Mesendoderm (in vitro differentiated cells): ENCODE results near the gene MITF.

Experiments used
- DNase-seq: peaks from one replicate; pipeline ENCODE4 v3.0.0; 2013
- H2AK5ac ChIP-seq: 2 replicates; pipeline ENCODE4 v1.6.1; 2013; ENCODE audit warnings: low read length, inconsistent platforms
- H2BK120ac ChIP-seq: 2 replicates; pipeline ENCODE4 v1.6.1; 2013; ENCODE audit warnings: low read depth, mild to moderate bottlenecking, low read length, moderate library complexity, mixed read lengths
- H2BK15ac ChIP-seq: replicated peaks from 2 replicates; pipeline ENCODE4 v1.6.1; 2013; ENCODE audit warnings: low read depth, mild to moderate bottlenecking, moderate library complexity
- H2BK5ac ChIP-seq: 2 replicates; pipeline ENCODE4 v1.6.1; 2013; ENCODE audit warnings: low read length, inconsistent platforms
- H3K18ac ChIP-seq: 2 replicates; pipeline ENCODE4 v1.6.1; 2013; ENCODE audit warnings: mild to moderate bottlenecking, low read length, mixed read lengths
- H3K23ac ChIP-seq: one replicate; pipeline ENCODE4 v1.6.1; 2013; ENCODE audit warnings: low read length
- H3K27ac ChIP-seq: 2 replicates; pipeline ENCODE4 v1.5.1; 2013; ENCODE audit warnings: low read depth, mild to moderate bottlenecking, inconsistent platforms, low read length, moderate library complexity
- H3K27me3 ChIP-seq: 2 replicates; pipeline ENCODE4 v1.6.1; 2013; ENCODE audit warnings: low read length, control low read depth, mild to moderate bottlenecking, inconsistent platforms; ENCODE audit not compliant: insufficient read depth, poor library complexity
- H3K36me3 ChIP-seq: 2 replicates; pipeline ENCODE4 v1.6.1; 2013; ENCODE audit warnings: low read length, inconsistent platforms; ENCODE audit not compliant: control insufficient read depth, insufficient read depth
- H3K4ac ChIP-seq: one replicate; pipeline ENCODE4 v1.6.1; 2013; ENCODE audit warnings: low read depth, mild to moderate bottlenecking, low read length, moderate library complexity
- H3K4me1 ChIP-seq: 2 replicates; pipeline ENCODE4 v1.6.1; 2013; ENCODE audit warnings: low read depth, low read length, inconsistent platforms; ENCODE audit not compliant: control insufficient read depth
- H3K4me2 ChIP-seq: 2 replicates; pipeline ENCODE4 v1.6.1; 2013; ENCODE audit warnings: low read length
- H3K4me3 ChIP-seq: 2 replicates; pipeline ENCODE4 v1.5.1; 2013; ENCODE audit warnings: mild to moderate bottlenecking, low read length
- H3K56ac ChIP-seq: one replicate; pipeline ENCODE4 v1.6.1; 2013; ENCODE audit warnings: low read length
- H3K79me1 ChIP-seq: 2 replicates; pipeline ENCODE4 v1.6.1; 2013; ENCODE audit warnings: low read length, inconsistent platforms
- H3K79me2 ChIP-seq: 2 replicates; pipeline ENCODE4 v1.6.1; 2013; ENCODE audit warnings: mild to moderate bottlenecking, low read length; ENCODE audit not compliant: control insufficient read depth, insufficient read depth
- H3K9ac ChIP-seq: 2 replicates; pipeline ENCODE4 v1.6.1; 2013; ENCODE audit warnings: low read length, inconsistent platforms
- H4K5ac ChIP-seq: one replicate; pipeline ENCODE4 v1.6.1; 2013; ENCODE audit warnings: low read length
- H4K8ac ChIP-seq: one replicate; pipeline ENCODE4 v1.6.1; 2013; ENCODE audit warnings: low read depth, mild to moderate bottlenecking, control low read depth, low read length, moderate library complexity
- WGBS: extraction: QIAGEN DNeasy Blood & Tissue Kit; methylation state at CpG from one replicate; pipeline ENCODE4 v1.1.7; 2013; ENCODE audit warnings: low lambda C conversion rate, missing lambda C conversion rate; ENCODE audit not compliant: insufficient coverage; ENCODE audit errors: extremely low coverage; 5-methylcytosine and 5-hydroxymethylcytosine counted together

MITF gene

DNA sequence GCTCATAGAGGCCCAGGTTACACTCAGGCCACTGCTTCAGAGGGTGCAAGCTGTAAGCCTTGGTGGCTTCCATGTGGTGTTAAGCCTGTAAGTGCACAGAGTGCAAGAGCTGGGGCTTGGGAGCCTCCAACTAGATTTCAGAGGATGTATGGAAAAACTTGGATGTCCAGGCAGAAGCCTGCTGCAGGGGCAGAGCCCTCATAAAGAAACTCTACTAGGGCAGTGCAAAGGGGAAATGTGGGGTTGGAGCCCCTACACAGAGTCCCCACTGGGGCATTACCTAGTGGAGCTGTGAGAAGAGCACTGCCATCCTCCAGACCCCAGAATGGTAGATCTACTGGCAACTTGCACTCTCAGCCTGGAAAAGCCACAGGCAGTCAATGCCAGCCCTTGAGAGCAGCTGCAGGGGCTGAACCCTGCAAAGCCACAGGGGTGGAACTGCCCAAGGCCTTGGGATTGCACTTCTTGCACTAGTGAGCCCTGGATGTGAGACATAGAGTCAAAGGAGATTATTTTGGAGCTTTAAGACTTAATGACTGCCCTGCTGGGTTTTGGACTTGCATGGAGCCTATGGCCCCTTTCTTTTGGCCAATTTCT is 14.0 kb downstream of the MITF start:
- Histone ChIP-seq H3K27me3 (no peaks in the 10 kb centered on the region), H3K9ac (no peak overlapping the region), H2AK5ac (no peak overlapping the region), H3K79me2 (no peaks in the 10 kb centered on the region), H4K5ac (no peak overlapping the region), H2BK120ac (no peak overlapping the region), H3K56ac (no peak overlapping the region), H3K4ac (no peak overlapping the region), H3K27ac (no peak overlapping the region), H2BK15ac (no peak overlapping the region), H3K36me3 (no peaks in the 10 kb centered on the region), H3K79me1 (no peaks in the 10 kb centered on the region), H2BK5ac (no peak overlapping the region), H3K18ac (no peak overlapping the region), H3K4me1 (no peaks in the 10 kb centered on the region), H3K4me2 (no peak overlapping the region), H3K4me3 (no peak overlapping the region), H3K23ac (no peak overlapping the region), H4K8ac (no peak overlapping the region)
- DNase-seq: no peak

DNA sequence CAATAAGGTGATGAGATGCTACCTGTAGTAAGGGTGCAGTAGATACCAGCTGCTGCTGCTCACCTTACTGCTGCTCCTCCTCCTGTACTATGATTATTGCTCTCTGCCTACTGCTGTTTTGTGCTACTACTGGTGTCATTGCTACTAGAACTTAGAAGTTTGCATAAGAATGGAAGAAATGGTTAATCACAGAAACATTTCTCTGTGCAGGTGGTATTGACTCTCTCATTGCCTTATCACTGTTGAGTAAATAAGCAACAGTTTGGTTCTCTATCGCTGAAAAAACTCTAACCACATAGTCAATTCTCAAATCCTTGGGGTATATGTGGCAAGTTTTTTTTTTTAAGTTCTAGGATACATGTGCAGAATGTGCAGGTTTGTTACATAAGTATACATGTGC is 16.5 kb downstream of the MITF start:
- Histone ChIP-seq H3K4me1 (no peaks in the 10 kb centered on the region), H3K56ac (no peak overlapping the region), H3K27ac (no peak overlapping the region), H4K8ac (no peak overlapping the region), H3K36me3 (no peaks in the 10 kb centered on the region), H2AK5ac (no peak overlapping the region), H2BK5ac (no peak overlapping the region), H3K23ac (no peak overlapping the region), H3K9ac (no peak overlapping the region), H3K79me1 (no peaks in the 10 kb centered on the region), H3K4me3 (no peak overlapping the region), H3K27me3 (no peaks in the 10 kb centered on the region), H2BK15ac (no peak overlapping the region), H3K18ac (no peak overlapping the region), H3K4me2 (no peak overlapping the region), H4K5ac (no peak overlapping the region), H3K79me2 (no peaks in the 10 kb centered on the region), H3K4ac (no peak overlapping the region), H2BK120ac (no peak overlapping the region)
- no peak for DNase-seq
- no CpG with 5 or more reads among the region's 1 CpG for WGBS

DNA sequence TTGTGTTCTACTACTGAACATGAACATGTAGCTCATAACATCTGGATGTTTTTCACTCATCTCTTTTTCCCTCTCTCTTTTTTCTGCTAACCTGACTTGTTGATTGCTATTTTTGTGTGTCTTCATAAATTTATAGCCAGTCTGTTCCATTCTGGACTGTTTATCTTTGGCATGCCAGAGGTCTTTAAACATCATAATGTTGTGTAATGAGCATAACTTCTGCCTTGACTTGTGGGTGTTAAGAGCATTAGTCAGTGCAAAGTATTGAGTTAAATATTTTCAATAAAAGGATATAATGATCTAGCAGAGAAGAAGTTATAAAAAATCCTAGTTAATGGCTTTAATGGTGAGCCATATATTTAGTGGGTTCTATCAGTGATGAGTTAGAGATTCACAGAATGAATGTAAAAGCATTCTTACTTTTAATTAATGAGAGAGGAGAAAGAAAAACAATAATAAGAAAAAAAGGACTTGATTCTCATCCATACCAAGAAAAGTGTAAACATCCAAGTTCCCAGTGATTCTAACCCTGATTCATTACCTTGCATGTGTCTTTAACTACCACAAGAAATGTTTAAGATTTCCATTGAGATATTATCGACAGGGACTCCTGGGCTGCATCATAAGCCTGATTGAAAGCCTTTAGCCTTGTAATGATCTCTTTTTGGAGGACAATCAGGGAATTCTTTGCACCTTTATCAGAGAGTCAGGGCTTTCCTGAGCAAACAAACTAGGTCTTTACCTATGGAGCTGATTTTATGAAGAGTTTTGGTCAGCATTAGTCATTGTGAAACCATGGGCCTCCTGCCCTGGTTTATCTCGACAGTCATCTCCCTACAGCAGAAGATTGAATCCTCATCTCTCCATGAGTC is 22.9 kb downstream of the MITF start:
- Histone ChIP-seq H3K4me1 (no peaks in the 10 kb centered on the region), H3K27ac (no peak overlapping the region), H3K4me3 (no peak overlapping the region)

DNA sequence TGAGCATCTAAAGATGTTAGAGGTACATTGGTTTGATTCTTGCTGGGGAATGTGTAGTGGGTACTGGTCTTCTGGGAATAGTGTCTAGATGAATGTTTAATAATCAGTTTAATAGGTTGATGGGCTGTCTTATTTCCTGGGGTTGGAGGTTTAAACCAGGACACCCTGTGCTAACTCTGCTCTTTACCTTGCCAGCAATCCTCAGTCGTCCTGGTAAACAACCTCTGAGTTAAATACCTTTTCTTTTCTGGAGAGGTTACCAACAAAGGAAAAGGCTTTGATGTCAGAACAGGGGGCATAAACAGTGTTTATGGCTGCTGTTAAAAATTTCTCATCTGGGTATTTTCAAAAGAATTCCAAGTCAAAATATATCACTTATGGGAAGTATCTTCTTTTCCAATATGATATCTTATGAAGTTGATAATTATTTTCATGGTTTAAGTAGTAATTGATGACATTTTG is 23.5 kb downstream of the MITF start:
- no peak overlapping the region for H3K4me2 ChIP-seq
- no peaks in the 10 kb centered on the region for H3K27me3 ChIP-seq
- H2BK5ac ChIP-seq: no peak overlapping the region
- H3K23ac ChIP-seq: no peak overlapping the region
- no peaks in the 10 kb centered on the region for H3K79me2 ChIP-seq
- no peaks in the 10 kb centered on the region for H3K36me3 ChIP-seq
- no peak overlapping the region for H2BK120ac ChIP-seq
- no peaks in the 10 kb centered on the region for H3K79me1 ChIP-seq
- no peak overlapping the region for H3K18ac ChIP-seq
- no CpG with 5 or more reads among the region's 1 CpG for WGBS
- no peak overlapping the region for H3K4me3 ChIP-seq
- H4K5ac ChIP-seq: no peak overlapping the region
- H3K27ac ChIP-seq: no peak overlapping the region
- no peak for DNase-seq
- H3K4ac ChIP-seq: no peak overlapping the region
- no peak overlapping the region for H3K56ac ChIP-seq
- no peak overlapping the region for H2AK5ac ChIP-seq
- no peak overlapping the region for H3K9ac ChIP-seq
- H3K4me1 ChIP-seq: no peaks in the 10 kb centered on the region
- H2BK15ac ChIP-seq: no peak overlapping the region
- no peak overlapping the region for H4K8ac ChIP-seq

More for the DNA sequence above, 22.9 kb downstream of the MITF start:
- no peak overlapping the region for H3K4me2 ChIP-seq
- no peak overlapping the region for H3K4ac ChIP-seq
- H2AK5ac ChIP-seq: no peak overlapping the region
- no CpG with 5 or more reads among the region's 2 CpGs for WGBS
- no peaks in the 10 kb centered on the region for H3K79me2 ChIP-seq
- no peak overlapping the region for H3K9ac ChIP-seq
- H3K36me3 ChIP-seq: no peaks in the 10 kb centered on the region
- H3K27me3 ChIP-seq: no peaks in the 10 kb centered on the region
- no peak overlapping the region for H3K23ac ChIP-seq
- H2BK5ac ChIP-seq: no peak overlapping the region
- no peak overlapping the region for H2BK120ac ChIP-seq
- no peak overlapping the region for H4K8ac ChIP-seq
- no peak overlapping the region for H3K56ac ChIP-seq
- no peak overlapping the region for H4K5ac ChIP-seq
- no peak overlapping the region for H2BK15ac ChIP-seq
- peak; percentile 70 for DNase-seq
- H3K79me1 ChIP-seq: no peaks in the 10 kb centered on the region
- H3K18ac ChIP-seq: no peak overlapping the region

DNA sequence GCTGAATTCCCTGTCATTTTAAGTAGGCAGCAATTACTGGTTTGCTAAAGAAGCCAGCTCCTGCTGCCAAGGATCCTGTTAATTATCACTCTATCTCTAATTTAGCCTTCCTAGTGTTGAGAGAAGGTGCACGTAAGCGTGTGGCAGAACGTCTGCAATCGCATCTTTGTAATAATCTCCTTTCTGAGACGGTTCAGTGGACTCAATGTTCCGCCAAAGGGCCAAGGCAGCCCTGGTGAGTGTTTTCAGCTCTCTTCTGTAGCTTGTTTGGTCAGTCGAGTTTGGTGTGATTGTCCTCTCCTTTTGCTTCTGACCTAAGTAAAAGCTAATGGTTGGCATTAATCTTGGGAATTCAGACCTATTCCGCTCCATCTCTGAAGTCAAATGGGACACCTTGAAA is 24.2 kb downstream of the MITF start:
- no CpG with 5 or more reads among the region's 8 CpGs for WGBS
- Histone ChIP-seq H3K79me2 (no peaks in the 10 kb centered on the region), H3K79me1 (no peaks in the 10 kb centered on the region), H3K23ac (no peak overlapping the region), H3K27me3 (no peaks in the 10 kb centered on the region), H3K4ac (no peak overlapping the region), H2BK120ac (no peak overlapping the region), H3K56ac (no peak overlapping the region), H3K9ac (no peak overlapping the region), H2BK5ac (no peak overlapping the region), H4K5ac (no peak overlapping the region), H3K18ac (no peak overlapping the region), H2AK5ac (no peak overlapping the region), H3K4me2 (no peak overlapping the region), H4K8ac (no peak overlapping the region), H3K4me1 (no peaks in the 10 kb centered on the region), H3K27ac (no peak overlapping the region), H2BK15ac (no peak overlapping the region), H3K36me3 (no peaks in the 10 kb centered on the region), H3K4me3 (no peak overlapping the region)
- DNase-seq: no peak
